ENCODE measurements around the gene PRKCQ. TPM values are rescaled to one million over a fixed set of nuclear protein-coding genes. Genes with fewer than 3 reads are reported as not detected.

Gene PRKCQ
- total RNA-seq, 1 experiment from 2014 or later: 12.1 TPM

GRCh38 chr10:6390213-6390845, 189.7 kb downstream of the PRKCQ start:
- H3K9ac ChIP-seq (ENCODE audit: extremely low read depth, insufficient read length, low read length): no peak overlapping the region
- no peak overlapping the region for H2BK15ac ChIP-seq (ENCODE audit: low read depth, low read length)
- no peak for DNase-seq
- peaks cover 8 to 21% of the 10 kb centered on the region in 2 experiments; a peak in 4 of 5 replicates for H3K9me3 Mint-ChIP-seq
- H3K27ac Mint-ChIP-seq: no peak overlapping the region
- H3K27me3 ChIP-seq (ENCODE audit: insufficient read depth, low read length): no peaks in the 10 kb centered on the region
- H3K23me2 ChIP-seq (ENCODE audit: insufficient read length, low read depth, low read length, poor library complexity, severe bottlenecking): no peaks in the 10 kb centered on the region
- no peak overlapping the region for H3K23ac ChIP-seq (ENCODE audit: insufficient read length, low read depth, low read length)
- no peak overlapping the region for H3K14ac ChIP-seq (ENCODE audit: insufficient read depth, low read length)
- H3K79me2 ChIP-seq (ENCODE audit: insufficient read depth, low read length): no peaks in the 10 kb centered on the region
- H4K8ac ChIP-seq (replicated peaks; ENCODE audit: insufficient read length, low read depth, low read length): no peak overlapping the region
- peaks cover 4 to 24% (median 5%) of the 10 kb centered on the region in 3 experiments; a peak in 6 of 7 replicates for H3K36me3 Mint-ChIP-seq (ENCODE audit: insufficient read depth in 1 of 3, low read depth in 3 of 3)
- peaks cover 5 to 6% of the 10 kb centered on the region in 2 experiments; a peak in 3 of 4 replicates for H3K4me1 Mint-ChIP-seq
- H2AFZ ChIP-seq (ENCODE audit: low read length): no peak overlapping the region
- H3K4me2 ChIP-seq (ENCODE audit: insufficient read depth, insufficient read length, low read length): no peak overlapping the region
- H3K27ac ChIP-seq (ENCODE audit: insufficient read length, low read depth, low read length): no peak overlapping the region
- no peak overlapping the region for H2BK5ac ChIP-seq (ENCODE audit: insufficient read length, low read length)
- H3K56ac ChIP-seq (ENCODE audit: insufficient read length, low read depth, low read length): no peak overlapping the region
- H4K5ac ChIP-seq (ENCODE audit: insufficient read length, low read depth, low read length): no peak overlapping the region
- peaks cover 3% of the 10 kb centered on the region; the same call in 1 of the 2 replicates for H3K27me3 Mint-ChIP-seq (ENCODE audit: low read depth)
- H3K79me1 ChIP-seq (ENCODE audit: insufficient read depth, low read depth, low read length, poor library complexity, severe bottlenecking): no peaks in the 10 kb centered on the region
- no peaks in the 10 kb centered on the region for H4K20me1 ChIP-seq (ENCODE audit: control insufficient read depth, insufficient read depth, insufficient read length)
- H2BK12ac ChIP-seq (ENCODE audit: insufficient read length, low read depth, low read length): no peak overlapping the region
- H3K4me1 ChIP-seq (ENCODE audit: insufficient read depth, low read length): no peaks in the 10 kb centered on the region
- no peak overlapping the region for H2BK20ac ChIP-seq (ENCODE audit: low read depth, low read length, poor library complexity, severe bottlenecking)
- H2AK5ac ChIP-seq (ENCODE audit: insufficient read length, low read length): no peak overlapping the region
- no peak overlapping the region for H3T11ph ChIP-seq (ENCODE audit: low read length)
- no peak for TF ChIP-seq CTCF (conservative IDR thresholded peaks at IDR 0.05)
- H4K91ac ChIP-seq (ENCODE audit: insufficient read length, low read depth, low read length): no peak overlapping the region
- H3K4ac ChIP-seq (ENCODE audit: low read depth, low read length): no peak overlapping the region
- H3K9me3 ChIP-seq (ENCODE audit: control insufficient read depth, low read depth, low read length): no peaks in the 10 kb centered on the region
- H3K4me3 Mint-ChIP-seq: no peak overlapping the region
- WGBS (ENCODE audit: extremely low coverage, insufficient read length, low lambda C conversion rate): no CpG with 5 or more reads among the region's 2 CpGs
- no peak overlapping the region for H3K18ac ChIP-seq (ENCODE audit: insufficient read length, low read depth, low read length)
- H2BK120ac ChIP-seq (ENCODE audit: low read depth, low read length, poor library complexity, severe bottlenecking): no peak overlapping the region
